Neural cell (in vitro differentiated cells): ENCODE measurements around the gene LPCAT1. TPM values are rescaled to one million over a fixed set of nuclear protein-coding genes. Genes with fewer than 3 reads are reported as not detected.

Experiments
- H2AFZ ChIP-seq: fragments of 200-600, 300-800 bp; sonication (generic), shearing (Covaris generic); 2 replicates; pipeline ENCODE4 v1.6.0; 2014; ENCODE audit warnings: low read depth, mild to moderate bottlenecking, antibody characterized with exemption, low read length, moderate library complexity
- H3F3A ChIP-seq: fragments of 200-600 bp; shearing (Covaris generic); 2 replicates; pipeline ENCODE4 v1.6.1; 2016; ENCODE audit warnings: mild to moderate bottlenecking, moderate library complexity, mixed read lengths, antibody characterized with exemption, low read length; ENCODE audit not compliant: insufficient read depth, poor library complexity, severe bottlenecking
- H3K27ac ChIP-seq: fragments of 200-600, 300-800 bp; sonication (generic), shearing (Covaris generic); 2 replicates; pipeline ENCODE4 v1.5.1; 2014; ENCODE audit warnings: mild to moderate bottlenecking, low read length, moderate library complexity
- H3K27me3 ChIP-seq: fragments of 300-800, 200-600 bp; sonication (generic), shearing (Covaris generic); 2 replicates; pipeline ENCODE4 v1.6.0; 2014; ENCODE audit warnings: mild to moderate bottlenecking, low read depth, low read length, moderate library complexity; ENCODE audit not compliant: insufficient read depth
- H3K36me3 ChIP-seq: fragments of 300-800, 200-600 bp; sonication (generic), shearing (Covaris generic); 2 replicates; pipeline ENCODE4 v1.5.1; 2014; ENCODE audit warnings: mild to moderate bottlenecking, antibody characterized with exemption, low read length, moderate library complexity; ENCODE audit not compliant: insufficient read depth
- H3K4me2 ChIP-seq: fragments of 300-800, 200-600 bp; sonication (generic), shearing (Covaris generic); 2 replicates; pipeline ENCODE4 v1.6.0; 2014; ENCODE audit warnings: mild to moderate bottlenecking, low read length
- H3K4me3 ChIP-seq: fragments of 300-800, 200-600 bp; sonication (generic), shearing (Covaris generic); 2 replicates; pipeline ENCODE4 v1.5.1; 2014; ENCODE audit warnings: mild to moderate bottlenecking, low read length, moderate library complexity
- H3K79me2 ChIP-seq: fragments of 200-600 bp; shearing (Covaris generic); replicated peaks from 2 replicates; pipeline ENCODE4 v1.6.0; 2014; ENCODE audit warnings: mild to moderate bottlenecking, low read length, moderate library complexity; ENCODE audit not compliant: insufficient read depth
- H3K9ac ChIP-seq: fragments of 300-800, 200-600 bp; sonication (generic), shearing (Covaris generic); 2 replicates; pipeline ENCODE4 v1.6.1; 2016; ENCODE audit warnings: mild to moderate bottlenecking, low read length, mixed read lengths
- H3K9me2 ChIP-seq: fragments of 200-600 bp; shearing (Covaris generic); 2 replicates; pipeline ENCODE4 v1.6.1; 2016; ENCODE audit warnings: mild to moderate bottlenecking, low read length, mixed read lengths; ENCODE audit not compliant: insufficient read depth
- H3K9me3 ChIP-seq: fragments of 200-600, 300-800 bp; sonication (generic), shearing (Covaris generic); 2 replicates; pipeline ENCODE4 v1.6.1; 2016; ENCODE audit warnings: mild to moderate bottlenecking, mixed run types, low read length, moderate library complexity, mixed read lengths
- H4K20me1 ChIP-seq: fragments of 200-600 bp; shearing (Covaris generic); 2 replicates; pipeline ENCODE4 v1.6.1; 2016; ENCODE audit warnings: mild to moderate bottlenecking, mixed run types; ENCODE audit not compliant: insufficient read depth
- CTCF ChIP-seq: fragments of 450-650 bp; IDR thresholded peaks from 2 replicates; pipeline ENCODE4 v1.5.1; 2014; ENCODE audit warnings: antibody characterized with exemption, mild to moderate bottlenecking, moderate library complexity; ENCODE audit not compliant: poor library complexity, severe bottlenecking
- EP300 ChIP-seq: fragments of 450-650 bp; conservative IDR thresholded peaks from 2 replicates; pipeline ENCODE4 v1.6.1; 2014; ENCODE audit warnings: antibody characterized with exemption, mild to moderate bottlenecking, moderate library complexity; ENCODE audit not compliant: poor library complexity, severe bottlenecking
- EZH2 ChIP-seq: fragments of 200-600, 300-800 bp; shearing (Covaris generic), sonication (generic); IDR thresholded peaks from 2 replicates; pipeline ENCODE4 v1.6.1; 2014; ENCODE audit warnings: antibody characterized with exemption, low read length, borderline replicate concordance, mild to moderate bottlenecking; ENCODE audit not compliant: insufficient read depth, poor library complexity, severe bottlenecking
- MXI1 ChIP-seq: fragments of 450-650 bp; conservative IDR thresholded peaks from 2 replicates; pipeline ENCODE4 v1.6.1; 2014; ENCODE audit warnings: antibody characterized with exemption, mild to moderate bottlenecking; ENCODE audit not compliant: poor library complexity, severe bottlenecking
- POLR2AphosphoS5 ChIP-seq: IDR thresholded peaks from 2 replicates; pipeline ENCODE4 v1.6.1; 2012
- RAD21 ChIP-seq: fragments of 450-650 bp; conservative IDR thresholded peaks from 2 replicates; pipeline ENCODE4 v1.6.1; 2014; ENCODE audit warnings: antibody characterized with exemption, mild to moderate bottlenecking, moderate library complexity
- SMC3 ChIP-seq: fragments of 450-650 bp; conservative IDR thresholded peaks from 2 replicates; pipeline ENCODE4 v1.6.1; 2014; ENCODE audit warnings: antibody characterized with exemption, mild to moderate bottlenecking, moderate library complexity; ENCODE audit not compliant: poor library complexity
- TAF1 ChIP-seq: IDR thresholded peaks from 2 replicates; pipeline ENCODE4 v1.6.1; 2012; ENCODE audit warnings: low read depth
- polyA plus RNA-seq: library from polyadenylated mRNA; depleted of rRNA; stranded (reverse); fragments of >200 nt; gene quantifications from 2 replicates; pipeline ENCODE4 v1.2.3, GENCODE V29; 2014
- TF ChIP-seq, protein P1 (sequence below): IDR thresholded peaks from 2 replicates; pipeline ENCODE4 v1.6.1; 2012; ENCODE audit warnings: borderline replicate concordance

LPCAT1 gene
- polyA plus RNA-seq, 1 donor from 2014 or later = 61.8 TPM

DNA sequence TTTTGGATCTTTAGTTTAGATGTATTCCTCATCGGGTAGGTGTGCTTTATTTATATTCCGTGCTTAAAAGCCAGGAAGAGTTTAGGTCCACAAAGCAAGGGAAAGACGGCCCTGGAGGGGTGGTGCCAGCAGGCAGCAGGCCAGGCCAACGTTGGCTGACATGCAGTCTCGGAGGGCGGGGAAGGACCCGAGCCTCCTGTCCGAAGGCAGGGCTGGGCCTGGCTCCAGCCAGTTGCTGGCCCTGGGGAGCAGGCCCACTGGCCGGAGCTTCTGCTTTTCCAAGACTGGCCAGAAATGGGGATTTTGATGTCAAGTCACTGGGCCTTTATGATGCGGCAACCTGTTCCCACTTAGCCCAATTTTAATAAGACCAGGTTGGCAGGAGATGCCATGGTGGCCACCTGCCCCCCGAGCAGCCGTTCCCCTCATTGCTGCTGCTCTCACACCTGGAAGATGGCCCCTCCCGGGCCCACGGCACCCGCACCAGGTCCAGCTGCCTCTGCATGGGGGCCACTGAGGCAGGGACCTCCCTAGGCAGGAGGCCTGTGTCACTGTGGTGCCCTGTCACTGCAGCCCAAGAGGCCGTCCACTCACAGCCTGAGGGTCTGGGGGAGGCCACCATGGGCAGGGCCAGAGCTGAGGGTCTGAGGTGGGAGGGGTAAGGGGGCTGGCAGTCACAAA lies 23.2 kb downstream of the LPCAT1 start:
- no peaks in the 10 kb centered on the region for H3K36me3 ChIP-seq
- no peaks in the 10 kb centered on the region for H3K27me3 ChIP-seq
- H4K20me1 ChIP-seq = no peaks in the 10 kb centered on the region
- no peak overlapping the region for H3K9ac ChIP-seq
- H2AFZ ChIP-seq = no peak overlapping the region
- no peaks in the 10 kb centered on the region for H3K9me3 ChIP-seq
- no peaks in the 10 kb centered on the region for H3F3A ChIP-seq
- H3K79me2 ChIP-seq = no peaks in the 10 kb centered on the region
- H3K9me2 ChIP-seq = no peaks in the 10 kb centered on the region
- H3K4me2 ChIP-seq = no peak overlapping the region
- no peak overlapping the region for H3K27ac ChIP-seq
- TF ChIP-seq RAD21 (no peak), TAF1 (no peak), EZH2 (no peak), POLR2AphosphoS5 (no peak), EP300 (no peak), SMC3 (no peak), MXI1 (no peak), CTCF (no peak)
- TF ChIP-seq, protein P1, sequence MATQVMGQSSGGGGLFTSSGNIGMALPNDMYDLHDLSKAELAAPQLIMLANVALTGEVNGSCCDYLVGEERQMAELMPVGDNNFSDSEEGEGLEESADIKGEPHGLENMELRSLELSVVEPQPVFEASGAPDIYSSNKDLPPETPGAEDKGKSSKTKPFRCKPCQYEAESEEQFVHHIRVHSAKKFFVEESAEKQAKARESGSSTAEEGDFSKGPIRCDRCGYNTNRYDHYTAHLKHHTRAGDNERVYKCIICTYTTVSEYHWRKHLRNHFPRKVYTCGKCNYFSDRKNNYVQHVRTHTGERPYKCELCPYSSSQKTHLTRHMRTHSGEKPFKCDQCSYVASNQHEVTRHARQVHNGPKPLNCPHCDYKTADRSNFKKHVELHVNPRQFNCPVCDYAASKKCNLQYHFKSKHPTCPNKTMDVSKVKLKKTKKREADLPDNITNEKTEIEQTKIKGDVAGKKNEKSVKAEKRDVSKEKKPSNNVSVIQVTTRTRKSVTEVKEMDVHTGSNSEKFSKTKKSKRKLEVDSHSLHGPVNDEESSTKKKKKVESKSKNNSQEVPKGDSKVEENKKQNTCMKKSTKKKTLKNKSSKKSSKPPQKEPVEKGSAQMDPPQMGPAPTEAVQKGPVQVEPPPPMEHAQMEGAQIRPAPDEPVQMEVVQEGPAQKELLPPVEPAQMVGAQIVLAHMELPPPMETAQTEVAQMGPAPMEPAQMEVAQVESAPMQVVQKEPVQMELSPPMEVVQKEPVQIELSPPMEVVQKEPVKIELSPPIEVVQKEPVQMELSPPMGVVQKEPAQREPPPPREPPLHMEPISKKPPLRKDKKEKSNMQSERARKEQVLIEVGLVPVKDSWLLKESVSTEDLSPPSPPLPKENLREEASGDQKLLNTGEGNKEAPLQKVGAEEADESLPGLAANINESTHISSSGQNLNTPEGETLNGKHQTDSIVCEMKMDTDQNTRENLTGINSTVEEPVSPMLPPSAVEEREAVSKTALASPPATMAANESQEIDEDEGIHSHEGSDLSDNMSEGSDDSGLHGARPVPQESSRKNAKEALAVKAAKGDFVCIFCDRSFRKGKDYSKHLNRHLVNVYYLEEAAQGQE = no peak
- H3K4me3 ChIP-seq = no peak overlapping the region

DNA sequence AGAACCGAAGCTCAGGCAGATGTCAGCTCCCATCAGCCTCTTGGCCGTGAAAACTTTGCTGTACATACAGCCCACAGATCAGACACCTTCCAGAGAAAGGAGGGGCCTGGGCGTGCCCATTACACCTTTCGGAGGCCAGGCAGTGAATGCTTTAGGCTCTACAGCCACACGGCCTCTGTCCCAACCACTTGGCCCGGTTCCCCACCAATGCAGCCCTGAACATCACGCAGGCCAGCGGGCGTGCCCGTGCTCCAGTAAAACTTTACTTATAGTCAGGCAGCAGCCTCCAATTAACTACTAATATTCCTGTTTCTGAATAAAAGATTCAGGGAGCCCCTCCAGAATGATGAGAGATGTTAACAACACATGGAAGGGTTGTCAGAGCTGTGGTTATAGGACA lies 23.9 kb downstream of the LPCAT1 start:
- no peak overlapping the region for H2AFZ ChIP-seq
- H3F3A ChIP-seq = no peaks in the 10 kb centered on the region
- no peaks in the 10 kb centered on the region for H3K36me3 ChIP-seq
- H3K9me2 ChIP-seq = no peaks in the 10 kb centered on the region
- H3K9ac ChIP-seq = no peak overlapping the region
- no peaks in the 10 kb centered on the region for H3K9me3 ChIP-seq
- H3K27me3 ChIP-seq = no peaks in the 10 kb centered on the region
- H4K20me1 ChIP-seq = no peaks in the 10 kb centered on the region
- TF ChIP-seq POLR2AphosphoS5 (no peak), CTCF (no peak), SMC3 (no peak)
- TF ChIP-seq, protein P1 = no peak
- H3K27ac ChIP-seq = no peak overlapping the region
- no peak overlapping the region for H3K4me3 ChIP-seq
- no peaks in the 10 kb centered on the region for H3K79me2 ChIP-seq
- H3K4me2 ChIP-seq = no peak overlapping the region
